Measurements from ENCODE around the gene TMC1. TPM values are rescaled to one million over a fixed set of nuclear protein-coding genes. Genes with fewer than 3 reads are reported as not detected.

The TMC1 gene
- total and polyA plus RNA-seq, 3 experiments from 2014 or later = not detected

DNA sequence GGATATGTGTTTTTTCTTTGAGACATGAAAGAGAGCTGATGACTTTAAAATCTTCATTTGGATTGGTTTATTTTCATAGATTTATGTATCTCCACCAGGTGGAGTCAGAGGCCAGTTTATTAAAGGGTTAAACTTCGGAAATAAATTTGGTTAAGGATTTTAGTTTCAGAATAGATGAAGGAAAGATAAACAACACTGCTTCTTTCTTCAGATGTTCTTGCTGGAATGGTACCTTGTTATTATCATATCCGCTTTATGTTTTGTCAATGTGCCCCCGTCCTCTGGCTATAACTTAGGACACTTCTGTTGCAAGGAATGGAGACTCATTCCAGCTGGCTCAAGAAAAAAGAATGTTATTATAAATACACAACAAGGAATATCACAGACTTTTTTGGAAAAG, 350.3 kb downstream of the TMC1 start:
- H3K27me3 ChIP-seq (ENCODE audit: insufficient read depth, low read length, poor library complexity, severe bottlenecking) = no peaks in the 10 kb centered on the region
- H3K36me3 ChIP-seq (ENCODE audit: insufficient read depth, low read length) = no peaks in the 10 kb centered on the region
- H3K4me3 ChIP-seq (ENCODE audit: low read length) = no peak overlapping the region
- no peak for DNase-seq
- ChIA-PET CTCF (no interaction called here), POLR2A (no interaction called here)
- H3K9me3 ChIP-seq (ENCODE audit: low read length) = no peaks in the 10 kb centered on the region
- Mint-ChIP-seq H3K27ac (no peak overlapping the region), H3K36me3 (no peaks in the 10 kb centered on the region), H3K4me1 (no peaks in the 10 kb centered on the region), H3K4me3 (no peak overlapping the region), H3K9me3 (peaks cover 0 to 4% (median 2%) of the 10 kb centered on the region in 5 donors), H3K27me3 (peaks cover 2 to 17% of the 10 kb centered on the region in 2 donors)
- no peaks in the 10 kb centered on the region for H3K4me1 ChIP-seq (ENCODE audit: insufficient read depth, low read length)
- H3K27ac ChIP-seq (ENCODE audit: low read depth, low read length) = no peak overlapping the region

DNA sequence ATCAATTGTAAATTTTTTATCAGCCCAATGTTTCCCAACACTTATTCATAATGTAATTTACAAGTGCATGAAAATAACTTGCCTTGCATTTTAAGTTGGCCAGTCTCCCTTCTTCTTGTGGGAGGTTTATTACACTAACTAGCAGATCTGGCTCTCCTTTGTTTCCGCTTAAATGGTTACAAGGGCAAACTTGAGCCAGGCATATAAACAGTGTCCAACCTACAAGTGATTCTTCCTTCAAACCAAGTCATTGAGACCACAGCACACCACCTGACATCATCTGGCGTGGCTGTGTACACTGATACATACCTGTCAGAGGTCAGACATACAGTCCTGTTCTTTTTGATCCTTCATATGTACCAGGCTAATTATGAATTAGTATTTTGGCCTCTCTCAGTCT, 351.3 kb downstream of the TMC1 start:
- ChIA-PET POLR2A (no interaction called here), CTCF (no interaction called here)
- H3K36me3 Mint-ChIP-seq = no peaks in the 10 kb centered on the region
- Histone ChIP-seq H3K9me3 (ENCODE audit: low read length) (no peaks in the 10 kb centered on the region), H3K27me3 (ENCODE audit: insufficient read depth, low read length, poor library complexity, severe bottlenecking) (no peaks in the 10 kb centered on the region), H3K4me1 (ENCODE audit: insufficient read depth, low read length) (no peaks in the 10 kb centered on the region), H3K27ac (ENCODE audit: low read depth, low read length) (no peak overlapping the region), H3K4me3 (ENCODE audit: low read length) (no peak overlapping the region), H3K36me3 (ENCODE audit: insufficient read depth, low read length) (no peaks in the 10 kb centered on the region)
- H3K4me3 Mint-ChIP-seq = no peak overlapping the region
- DNase-seq = no peak
- H3K9me3 Mint-ChIP-seq = peaks cover 0 to 2% (median 0%) of the 10 kb centered on the region in 5 donors
- H3K4me1 Mint-ChIP-seq = no peaks in the 10 kb centered on the region
- H3K27ac Mint-ChIP-seq = no peak overlapping the region
- H3K27me3 Mint-ChIP-seq = peaks cover 2 to 17% of the 10 kb centered on the region in 2 donors

DNA sequence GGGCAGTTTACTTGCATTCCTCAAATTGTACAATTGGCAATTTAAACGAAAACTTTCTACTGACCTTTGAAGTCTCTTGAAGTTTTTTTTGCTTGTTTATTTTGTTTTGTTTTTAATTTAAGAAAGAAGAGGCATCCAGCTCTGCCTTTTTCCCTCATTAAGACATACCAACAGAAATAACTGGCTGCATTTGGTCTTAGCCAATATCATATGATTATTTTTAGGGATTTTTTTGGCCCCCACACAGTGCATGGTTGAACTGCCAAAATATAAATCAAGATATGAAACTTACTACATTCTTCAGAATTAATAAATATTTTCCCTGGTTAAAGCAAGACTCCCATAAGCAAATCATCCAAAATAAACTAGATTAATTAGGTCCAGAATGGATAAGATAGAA, 352.0 kb downstream of the TMC1 start:
- no peak overlapping the region for H3K27ac ChIP-seq (ENCODE audit: low read depth, low read length)
- Mint-ChIP-seq H3K4me1 (no peaks in the 10 kb centered on the region), H3K9me3 (peaks cover 0 to 5% (median 0%) of the 10 kb centered on the region in 5 donors), H3K4me3 (no peak overlapping the region), H3K27me3 (peaks cover 0 to 14% of the 10 kb centered on the region in 2 donors), H3K27ac (no peak overlapping the region), H3K36me3 (no peaks in the 10 kb centered on the region)
- no peaks in the 10 kb centered on the region for H3K36me3 ChIP-seq (ENCODE audit: insufficient read depth, low read length)
- no peaks in the 10 kb centered on the region for H3K4me1 ChIP-seq (ENCODE audit: insufficient read depth, low read length)
- H3K9me3 ChIP-seq (ENCODE audit: low read length) = no peaks in the 10 kb centered on the region
- DNase-seq = no peak
- H3K4me3 ChIP-seq (ENCODE audit: low read length) = no peak overlapping the region
- ChIA-PET POLR2A (no interaction called here), CTCF (no interaction called here)
- H3K27me3 ChIP-seq (ENCODE audit: insufficient read depth, low read length, poor library complexity, severe bottlenecking) = no peaks in the 10 kb centered on the region

DNA sequence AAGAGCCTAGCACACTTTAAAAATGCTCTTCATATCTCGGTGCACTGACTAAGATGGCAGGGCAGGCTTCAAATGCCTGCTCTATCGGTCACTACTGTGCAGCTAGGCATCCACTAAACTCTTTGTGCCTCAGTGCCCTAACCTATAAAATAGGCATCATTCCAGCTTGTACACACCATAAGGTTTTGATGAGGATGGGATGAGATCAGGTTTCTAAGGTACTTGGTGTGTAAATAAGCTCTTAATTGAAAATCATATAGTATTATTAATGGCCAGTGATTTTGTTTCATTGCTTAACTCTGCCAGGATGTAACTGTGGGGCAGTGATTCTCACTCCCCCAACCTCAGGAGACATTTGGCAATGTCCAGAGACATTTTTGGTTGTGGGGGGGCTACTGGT, 352.9 kb downstream of the TMC1 start:
- H3K27me3 ChIP-seq (ENCODE audit: insufficient read depth, low read length, poor library complexity, severe bottlenecking) = no peaks in the 10 kb centered on the region
- Mint-ChIP-seq H3K4me1 (no peaks in the 10 kb centered on the region), H3K36me3 (no peaks in the 10 kb centered on the region), H3K27ac (no peak overlapping the region), H3K9me3 (peaks cover 0 to 5% (median 0%) of the 10 kb centered on the region in 5 donors), H3K27me3 (peaks cover 0 to 14% of the 10 kb centered on the region in 2 donors), H3K4me3 (no peak overlapping the region)
- H3K9me3 ChIP-seq (ENCODE audit: low read length) = no peaks in the 10 kb centered on the region
- no peak overlapping the region for H3K27ac ChIP-seq (ENCODE audit: low read depth, low read length)
- DNase-seq = no peak
- H3K36me3 ChIP-seq (ENCODE audit: insufficient read depth, low read length) = no peaks in the 10 kb centered on the region
- H3K4me1 ChIP-seq (ENCODE audit: insufficient read depth, low read length) = no peaks in the 10 kb centered on the region
- CTCF ChIA-PET = interaction anchor here (1.5 kb wide), 1 partner anchor 18 kb away, joined by 3 read pairs; no protein-coding TSS in a partner anchor
- POLR2A ChIA-PET = no interaction called here
- H3K4me3 ChIP-seq (ENCODE audit: low read length) = no peak overlapping the region

DNA sequence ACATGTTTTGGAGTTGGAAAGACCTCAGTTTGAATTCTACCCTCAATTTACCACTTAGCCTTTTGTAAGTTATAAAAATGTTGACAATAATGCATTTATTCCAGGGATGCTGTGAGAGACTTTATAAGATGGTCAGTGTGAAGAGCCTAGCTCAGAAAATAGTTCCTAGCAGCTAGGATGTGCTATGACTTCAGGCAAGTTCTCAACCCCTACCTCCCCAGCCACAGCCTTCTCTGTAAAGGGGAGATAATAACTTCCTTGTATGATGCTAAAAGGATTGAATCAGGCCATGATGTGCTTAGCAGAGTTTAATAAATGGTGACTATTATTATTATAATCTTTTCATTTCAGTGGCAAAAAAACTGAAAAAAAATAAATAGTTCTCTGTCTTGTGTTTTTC, 353.8 kb downstream of the TMC1 start:
- CTCF ChIA-PET = interaction anchor here (1.5 kb wide), 1 partner anchor 19 kb away, joined by 3 read pairs; no protein-coding TSS in a partner anchor
- no peak overlapping the region for H3K4me3 Mint-ChIP-seq
- peaks cover 0 to 14% of the 10 kb centered on the region in 2 donors for H3K27me3 Mint-ChIP-seq
- no peaks in the 10 kb centered on the region for H3K27me3 ChIP-seq (ENCODE audit: insufficient read depth, low read length, poor library complexity, severe bottlenecking)
- H3K9me3 ChIP-seq (ENCODE audit: low read length) = no peaks in the 10 kb centered on the region
- H3K36me3 Mint-ChIP-seq = no peaks in the 10 kb centered on the region
- POLR2A ChIA-PET = no interaction called here
- peaks cover 0 to 5% (median 0%) of the 10 kb centered on the region in 5 donors for H3K9me3 Mint-ChIP-seq
- DNase-seq = no peak
- H3K27ac Mint-ChIP-seq = no peak overlapping the region
- no peaks in the 10 kb centered on the region for H3K4me1 Mint-ChIP-seq
- no peak overlapping the region for H3K27ac ChIP-seq (ENCODE audit: low read depth, low read length)
- no peak overlapping the region for H3K4me3 ChIP-seq (ENCODE audit: low read length)
- no peaks in the 10 kb centered on the region for H3K4me1 ChIP-seq (ENCODE audit: insufficient read depth, low read length)
- H3K36me3 ChIP-seq (ENCODE audit: insufficient read depth, low read length) = no peaks in the 10 kb centered on the region

DNA sequence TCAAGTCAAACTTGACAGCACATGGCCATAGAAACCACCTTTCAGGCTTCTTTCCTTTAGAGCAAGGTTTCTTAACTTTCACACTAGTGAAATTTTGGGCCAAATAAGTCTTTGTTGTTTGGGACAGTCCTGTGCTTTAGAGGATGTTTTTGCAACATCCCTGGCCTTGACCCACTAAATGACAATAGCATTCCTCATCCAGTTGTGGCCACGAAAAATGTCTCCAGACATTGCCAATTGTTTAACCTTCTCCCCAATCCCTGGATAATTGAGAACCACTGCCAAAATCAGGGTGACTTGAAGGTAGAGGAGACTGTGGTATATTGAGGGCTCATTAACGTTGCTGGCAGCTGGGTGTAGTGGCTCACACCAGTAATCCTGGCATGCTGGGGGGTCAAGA, 359.4 kb downstream of the TMC1 start:
- no peaks in the 10 kb centered on the region for H3K27me3 ChIP-seq (ENCODE audit: insufficient read depth, low read length, poor library complexity, severe bottlenecking)
- H3K27ac Mint-ChIP-seq = no peak overlapping the region
- no peak for DNase-seq
- H3K4me3 Mint-ChIP-seq = no peak overlapping the region
- H3K36me3 ChIP-seq (ENCODE audit: insufficient read depth, low read length) = no peaks in the 10 kb centered on the region
- CTCF ChIA-PET = no interaction called here
- peaks cover 0 to 2% of the 10 kb centered on the region in 2 donors for H3K27me3 Mint-ChIP-seq
- H3K4me1 ChIP-seq (ENCODE audit: insufficient read depth, low read length) = no peaks in the 10 kb centered on the region
- no peaks in the 10 kb centered on the region for H3K4me1 Mint-ChIP-seq
- H3K9me3 Mint-ChIP-seq = peaks cover 0 to 5% (median 0%) of the 10 kb centered on the region in 5 donors
- H3K36me3 Mint-ChIP-seq = no peaks in the 10 kb centered on the region
- H3K27ac ChIP-seq (ENCODE audit: low read depth, low read length) = no peak overlapping the region
- no peaks in the 10 kb centered on the region for H3K9me3 ChIP-seq (ENCODE audit: low read length)
- POLR2A ChIA-PET = no interaction called here
- no peak overlapping the region for H3K4me3 ChIP-seq (ENCODE audit: low read length)

DNA sequence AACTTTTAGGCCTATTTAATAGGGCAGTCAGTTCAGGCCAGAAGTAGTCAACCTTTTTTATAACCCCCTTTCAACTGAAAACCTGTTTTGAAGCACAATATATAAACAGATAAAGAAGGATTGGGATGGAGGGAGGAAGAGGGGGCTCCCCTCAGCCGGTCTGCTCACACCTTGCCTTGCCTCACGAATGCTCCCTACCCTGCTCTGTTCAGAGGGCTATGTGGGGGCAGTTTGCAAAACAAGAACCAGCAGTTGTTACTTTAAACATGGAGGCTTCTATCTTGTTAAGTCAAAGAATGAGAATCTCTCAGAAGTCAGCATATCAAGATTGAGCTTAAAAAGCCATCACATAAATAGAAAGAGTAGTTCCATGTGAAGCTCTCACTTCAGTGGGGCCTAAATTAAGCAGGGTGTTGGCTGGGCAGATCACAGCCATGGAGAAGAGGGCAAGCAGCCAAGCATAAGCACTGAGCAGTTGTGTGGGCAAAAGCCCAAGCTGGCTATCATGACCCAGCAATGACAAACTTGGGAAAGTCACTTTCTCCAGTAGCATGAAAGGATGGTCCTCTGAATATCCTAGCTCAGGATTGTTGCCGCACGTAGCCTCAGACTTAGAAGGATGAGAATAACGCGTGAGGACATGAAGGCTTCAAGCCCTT, 360.8 kb downstream of the TMC1 start:
- POLR2A ChIA-PET = no interaction called here
- H3K4me1 ChIP-seq (ENCODE audit: insufficient read depth, low read length) = no peaks in the 10 kb centered on the region
- Mint-ChIP-seq H3K9me3 (peaks cover 0 to 5% (median 0%) of the 10 kb centered on the region in 5 donors), H3K36me3 (no peaks in the 10 kb centered on the region), H3K27ac (no peak overlapping the region), H3K4me1 (no peaks in the 10 kb centered on the region), H3K27me3 (peaks cover 0 to 2% of the 10 kb centered on the region in 2 donors), H3K4me3 (no peak overlapping the region)
- no peaks in the 10 kb centered on the region for H3K36me3 ChIP-seq (ENCODE audit: insufficient read depth, low read length)
- H3K27ac ChIP-seq (ENCODE audit: low read depth, low read length) = no peak overlapping the region
- no peaks in the 10 kb centered on the region for H3K27me3 ChIP-seq (ENCODE audit: insufficient read depth, low read length, poor library complexity, severe bottlenecking)
- no peaks in the 10 kb centered on the region for H3K9me3 ChIP-seq (ENCODE audit: low read length)
- H3K4me3 ChIP-seq (ENCODE audit: low read length) = no peak overlapping the region
- no peak for DNase-seq
- CTCF ChIA-PET = no interaction called here

DNA sequence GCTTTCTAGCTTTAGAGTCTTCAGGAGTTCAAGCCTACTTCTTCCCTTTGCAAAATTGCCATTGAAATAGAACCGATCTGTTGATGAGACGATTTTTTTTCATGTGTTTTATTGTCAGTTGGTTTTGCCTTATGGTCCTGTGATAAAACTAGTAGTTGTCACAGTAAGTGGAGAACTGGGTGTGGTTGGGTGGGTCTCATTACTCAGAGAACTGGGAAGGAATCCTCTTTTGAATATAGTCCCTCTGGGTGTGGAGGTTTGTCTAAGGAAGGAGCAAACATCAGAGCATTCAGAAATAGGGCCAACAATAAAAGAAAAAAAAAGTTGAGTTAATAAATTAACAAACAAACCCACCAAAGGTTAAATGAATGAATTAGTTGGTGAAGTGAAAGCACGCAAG, 362.5 kb downstream of the TMC1 start:
- CTCF ChIA-PET = no interaction called here
- H3K4me3 Mint-ChIP-seq = no peak overlapping the region
- POLR2A ChIA-PET = no interaction called here
- H3K27ac Mint-ChIP-seq = no peak overlapping the region
- Histone ChIP-seq H3K36me3 (ENCODE audit: insufficient read depth, low read length) (no peaks in the 10 kb centered on the region), H3K27ac (ENCODE audit: low read depth, low read length) (no peak overlapping the region), H3K4me3 (ENCODE audit: low read length) (no peak overlapping the region), H3K27me3 (ENCODE audit: insufficient read depth, low read length, poor library complexity, severe bottlenecking) (no peaks in the 10 kb centered on the region), H3K4me1 (ENCODE audit: insufficient read depth, low read length) (no peaks in the 10 kb centered on the region), H3K9me3 (ENCODE audit: low read length) (no peaks in the 10 kb centered on the region)
- H3K27me3 Mint-ChIP-seq = peaks cover 0 to 2% of the 10 kb centered on the region in 2 donors
- no peaks in the 10 kb centered on the region for H3K9me3 Mint-ChIP-seq
- H3K4me1 Mint-ChIP-seq = no peaks in the 10 kb centered on the region
- no peaks in the 10 kb centered on the region for H3K36me3 Mint-ChIP-seq
- DNase-seq = no peak
